Epithelial cell of proximal tubule (primary cell): ENCODE measurements around the gene CD276. TPM values are rescaled to one million over a fixed set of nuclear protein-coding genes. Genes with fewer than 3 reads are reported as not detected.

Experiments
- DNase-seq: peaks from one replicate; pipeline ENCODE4 v3.0.0-alpha.2; 2011; ENCODE audit warnings: low read depth
- H3K4me3 ChIP-seq: 2 replicates; pipeline ENCODE4 v1.5.1; 2011; ENCODE audit warnings: low read depth, mild to moderate bottlenecking, low read length
- CTCF ChIP-seq: conservative IDR thresholded peaks from 2 replicates; pipeline ENCODE4 v1.5.1; 2012; ENCODE audit warnings: low read depth, mild to moderate bottlenecking, low read length
- total RNA-seq: library from RNA; depleted of rRNA; stranded (reverse); fragments of >200 nt; gene quantifications from 2 replicates; pipeline ENCODE4 v1.2.3, GENCODE V29; 2015

CD276 gene
- total RNA-seq, 1 donor from 2014 or later, result 189 TPM

GRCh38 chr15:73683257-73683776 is 866 bp upstream of the CD276 start:
- peak overlapping the region; percentile 85 for H3K4me3 ChIP-seq
- DNase-seq, result no peak
- peak; percentile 57 for TF ChIP-seq CTCF

GRCh38 chr15:73684581-73685455 is 635 bp downstream of the CD276 start:
- no peak for TF ChIP-seq CTCF
- DNase-seq, result peak; percentile 62
- H3K4me3 ChIP-seq, result peak overlapping the region; percentile 85

GRCh38 chr15:73685981-73686380 is 1.8 kb downstream of the CD276 start:
- DNase-seq, result no peak
- peak overlapping the region; percentile 85 for H3K4me3 ChIP-seq
- no peak for TF ChIP-seq CTCF

- peak; percentile 59 for DNase-seq
- peak; percentile 22 for TF ChIP-seq CTCF
- H3K4me3 ChIP-seq, result peak overlapping the region; percentile 85
These were observed 2.6 kb downstream of the CD276 start for GRCh38 chr15:73686781-73687256.

GRCh38 chr15:73687351-73687750 is 3.2 kb downstream of the CD276 start:
- DNase-seq, result no peak
- no peak overlapping the region for H3K4me3 ChIP-seq
- TF ChIP-seq CTCF, result no peak

- TF ChIP-seq CTCF, result no peak
- no peak overlapping the region for H3K4me3 ChIP-seq
- no peak for DNase-seq
These were observed 4.3 kb downstream of the CD276 start for GRCh38 chr15:73688455-73688854.
